Body of pancreas (tissue), 4 donors: ENCODE data around the gene ZNF816. TPM values are rescaled to one million over a fixed set of nuclear protein-coding genes. Genes with fewer than 3 reads are reported as not detected.
A peak's percentile ranks its signal among the peaks of the same experiment; 100 is the strongest.

ENCODE experiments used
- ATAC-seq: fragments of 150-250 bp; one replicate; pipeline ENCODE4 v1.9.1; 2016
- DNase-seq, 4 donors: peaks; one replicate each; pipeline ENCODE4 v3.0.0-alpha.2; 2019
- H3K27ac ChIP-seq, 4 donors: fragments of 200-600 bp; sonication (generic); 1 replicate in 3 of 4; 2 replicates in 1 of 4; pipeline versions ENCODE4 v1.5.1 to v1.6.1; 2016 to 2019; ENCODE audit warnings: mild to moderate bottlenecking in 1 of 4, mixed read lengths in 1 of 4, moderate library complexity in 1 of 4
- H3K27me3 ChIP-seq, 2 donors: fragments of 200-600 bp; sonication (generic); one replicate each; pipeline ENCODE4 v1.6.0; 2016; ENCODE audit warnings: mild to moderate bottlenecking in 1 of 2
- H3K36me3 ChIP-seq, 2 donors: fragments of 200-600 bp; sonication (generic); replicated peaks in 1 of 2; 2 replicates each; pipeline ENCODE4 v1.5.1; 2016; ENCODE audit warnings: low read depth in 2 of 2; ENCODE audit not compliant: insufficient read depth in 1 of 2
- H3K4me1 ChIP-seq: fragments of 200-600 bp; sonication (generic); one replicate; pipeline ENCODE4 v1.6.0; 2016
- H3K4me3 ChIP-seq, 2 donors: fragments of 200-600 bp; sonication (generic); 1 replicate in 1 of 2; 2 replicates in 1 of 2; pipeline ENCODE4 v1.5.1; 2016 to 2019
- H3K9me3 ChIP-seq, 3 donors: fragments of 200-600 bp; sonication (generic); 1 replicate in 2 of 3; 2 replicates in 1 of 3; pipeline ENCODE4 v1.5.1; 2016
- POLR2A ChIP-seq, 3 donors: fragments of 450-650 bp; IDR thresholded peaks; one replicate each; pipeline ENCODE4 v1.6.1; 2016; ENCODE audit warnings: antibody characterized with exemption in 3 of 3, mild to moderate bottlenecking in 2 of 3
- WGBS, 2 donors: methylation state at CpG; one replicate each; pipeline ENCODE4 v1.1.5; 2017; 5-methylcytosine and 5-hydroxymethylcytosine counted together
- intact Hi-C: fragments of 100-400 bp; cut with DNase I; formaldehyde crosslinking; loops from one replicate; pipeline ENCODE4 v1.15.1; 2023
- total RNA-seq, 2 donors: library from RNA; depleted of rRNA; stranded (reverse); fragments of >200 nt; gene quantifications; one replicate each; pipeline ENCODE4 v1.1.0, GENCODE V29; 2016
- TF ChIP-seq, protein P1 (sequence below), 7 experiments: fragments of 450-650 bp in 4 of 7; fragments of 200-600 bp in 3 of 7; sonication (generic) in 3 of 7; IDR thresholded peaks; one replicate each; pipeline ENCODE4 v1.5.1; 2016 to 2019; ENCODE audit warnings: antibody characterized with exemption in 7 of 7

The ZNF816 gene
- total RNA-seq = 1 to 10 TPM; 4.9 to 7.5 TPM

DNA sequence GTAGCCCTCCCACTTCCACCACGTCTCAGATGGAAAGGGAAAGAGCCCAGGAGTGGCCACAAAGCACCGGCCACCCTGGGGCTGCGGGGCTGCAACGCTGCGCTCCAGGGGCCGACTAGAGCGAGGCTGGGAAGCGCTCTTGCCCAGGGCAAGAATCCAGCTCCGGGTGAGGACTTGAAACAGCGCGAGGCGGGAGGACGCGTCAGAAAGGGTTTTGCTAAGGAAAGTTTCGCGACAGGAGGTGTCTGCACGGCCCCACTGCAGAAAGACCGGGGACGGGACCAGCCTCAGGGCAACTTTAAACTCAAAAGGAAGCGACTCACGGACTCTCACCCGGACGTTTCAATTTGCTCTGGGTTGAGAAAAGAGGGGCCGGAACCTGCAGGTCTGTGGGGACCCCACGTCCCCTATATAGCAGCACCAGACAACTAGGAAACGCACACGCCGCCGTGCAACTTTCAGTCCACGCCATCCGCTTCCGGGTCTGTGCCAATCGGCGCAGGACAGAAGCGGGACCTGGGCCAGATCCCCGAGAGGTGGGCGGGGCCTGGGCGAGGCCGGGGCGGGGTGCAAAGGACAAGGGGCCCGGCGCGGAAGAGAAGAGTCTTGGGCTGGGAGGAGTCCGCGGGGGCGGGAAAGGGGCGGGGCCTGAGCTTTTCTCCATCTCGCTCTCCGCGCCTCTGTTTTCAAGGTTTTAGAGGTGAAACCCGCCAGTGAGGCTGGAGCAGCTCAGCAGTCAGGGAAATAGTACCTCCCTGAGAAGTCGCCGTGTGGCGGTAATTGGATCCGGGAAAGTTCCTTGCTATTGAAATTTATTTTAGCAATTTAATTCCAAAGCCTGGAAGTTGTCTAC lies at the start of gene ZNF816:
ZNF816 (minus strand) TSS at position 488 of the 853 bp plus-strand sequence. CDS start 6,792 bp downstream, outside the sequence.
- Histone ChIP-seq H3K27me3 (no peaks in the 10 kb centered on the region), H3K9me3 (peaks cover 0 to 25% (median 0%) of the 10 kb centered on the region in 3 donors), H3K4me1 (peaks cover 22% of the 10 kb centered on the region), H3K4me3 (peak within 1 kb of the TSS; percentile 41 to 67), H3K27ac (peak within 1 kb of the TSS; percentile 67 to 86 (median 76)), H3K36me3 (no peaks in the 10 kb centered on the region)
- 0% methylated on average over 44 to 55 of the region's 55 CpGs for WGBS, 2 donors
- peak; percentile 98 to 99 (median 98) for DNase-seq
- intact Hi-C loops = no loop called here
- TF ChIP-seq, protein P1, sequence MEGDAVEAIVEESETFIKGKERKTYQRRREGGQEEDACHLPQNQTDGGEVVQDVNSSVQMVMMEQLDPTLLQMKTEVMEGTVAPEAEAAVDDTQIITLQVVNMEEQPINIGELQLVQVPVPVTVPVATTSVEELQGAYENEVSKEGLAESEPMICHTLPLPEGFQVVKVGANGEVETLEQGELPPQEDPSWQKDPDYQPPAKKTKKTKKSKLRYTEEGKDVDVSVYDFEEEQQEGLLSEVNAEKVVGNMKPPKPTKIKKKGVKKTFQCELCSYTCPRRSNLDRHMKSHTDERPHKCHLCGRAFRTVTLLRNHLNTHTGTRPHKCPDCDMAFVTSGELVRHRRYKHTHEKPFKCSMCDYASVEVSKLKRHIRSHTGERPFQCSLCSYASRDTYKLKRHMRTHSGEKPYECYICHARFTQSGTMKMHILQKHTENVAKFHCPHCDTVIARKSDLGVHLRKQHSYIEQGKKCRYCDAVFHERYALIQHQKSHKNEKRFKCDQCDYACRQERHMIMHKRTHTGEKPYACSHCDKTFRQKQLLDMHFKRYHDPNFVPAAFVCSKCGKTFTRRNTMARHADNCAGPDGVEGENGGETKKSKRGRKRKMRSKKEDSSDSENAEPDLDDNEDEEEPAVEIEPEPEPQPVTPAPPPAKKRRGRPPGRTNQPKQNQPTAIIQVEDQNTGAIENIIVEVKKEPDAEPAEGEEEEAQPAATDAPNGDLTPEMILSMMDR (IDR thresholded peaks at IDR 0.05) = no peak
- peak; percentile 36 to 77 (median 74) for TF ChIP-seq POLR2A (IDR thresholded peaks at IDR 0.05)
- ATAC-seq = peak; percentile 99

DNA sequence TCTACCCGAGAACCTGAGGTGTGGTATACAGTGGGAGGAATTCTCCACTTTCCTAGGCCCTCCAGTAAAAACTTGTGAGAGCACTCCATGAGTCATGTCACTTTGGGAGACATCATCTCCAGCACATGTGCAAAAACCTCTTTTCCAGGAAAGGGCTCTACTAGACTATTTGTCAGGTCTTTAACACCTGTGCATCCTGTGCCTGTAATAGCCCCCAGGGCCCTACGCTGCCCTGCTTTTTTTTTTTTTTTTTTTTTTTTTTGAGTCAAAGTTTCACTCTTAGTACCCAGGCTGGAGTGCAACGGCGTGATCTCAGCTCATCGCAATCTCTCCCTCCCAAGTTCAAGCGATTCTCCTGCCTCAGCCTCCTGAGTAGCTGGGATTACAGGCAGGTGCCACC lies 49.3 kb upstream of the ZNF816 start:
- WGBS, 2 donors = 78 to 84% methylated on average over 6 of the region's 6 CpGs

DNA sequence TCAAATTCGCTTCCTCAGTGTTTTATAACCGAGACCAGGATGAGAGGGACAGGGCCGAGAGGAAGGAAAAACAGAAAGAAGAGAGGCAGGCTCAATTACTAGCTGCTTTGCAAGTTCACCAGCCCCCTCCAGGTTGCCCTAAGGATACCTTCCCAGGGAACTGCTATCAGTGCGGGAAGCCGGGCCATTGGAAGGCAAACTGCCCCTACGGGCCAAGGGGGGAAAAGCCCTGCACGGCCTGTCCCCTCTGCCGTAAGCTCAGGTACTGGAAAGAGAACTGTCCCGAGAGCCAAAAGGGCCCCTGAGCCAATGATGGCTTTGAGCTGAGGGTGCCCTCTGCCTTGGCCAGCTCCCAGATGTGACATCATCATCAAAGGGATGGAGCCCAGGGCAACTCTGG lies 47.8 kb upstream of the ZNF816 start:
- H3K9me3 ChIP-seq = peaks cover 0 to 5% (median 0%) of the 10 kb centered on the region in 3 donors
- H3K4me1 ChIP-seq = no peaks in the 10 kb centered on the region
- 26 to 48% methylated on average over 7 to 9 of the region's 9 CpGs for WGBS, 2 donors
- H3K4me3 ChIP-seq = no peak overlapping the region
- no peak overlapping the region for H3K27ac ChIP-seq
- no peaks in the 10 kb centered on the region for H3K27me3 ChIP-seq
- DNase-seq = no peak
- H3K36me3 ChIP-seq = no peaks in the 10 kb centered on the region
- intact Hi-C loops = no loop called here
- TF ChIP-seq, protein P1 (IDR thresholded peaks at IDR 0.05) = no peak
- TF ChIP-seq POLR2A (IDR thresholded peaks at IDR 0.05) = no peak
- no peak for ATAC-seq

More for the DNA sequence above, 49.3 kb upstream of the ZNF816 start:
- intact Hi-C loops = no loop called here
- Histone ChIP-seq H3K4me1 (no peaks in the 10 kb centered on the region), H3K27ac (no peak overlapping the region), H3K36me3 (no peaks in the 10 kb centered on the region), H3K27me3 (no peaks in the 10 kb centered on the region), H3K9me3 (peaks cover 0 to 7% (median 0%) of the 10 kb centered on the region in 3 donors), H3K4me3 (no peak overlapping the region)
- no peak for TF ChIP-seq POLR2A (IDR thresholded peaks at IDR 0.05)
- TF ChIP-seq, protein P1 (IDR thresholded peaks at IDR 0.05) = no peak
- DNase-seq (no peak), ATAC-seq (no peak)

DNA sequence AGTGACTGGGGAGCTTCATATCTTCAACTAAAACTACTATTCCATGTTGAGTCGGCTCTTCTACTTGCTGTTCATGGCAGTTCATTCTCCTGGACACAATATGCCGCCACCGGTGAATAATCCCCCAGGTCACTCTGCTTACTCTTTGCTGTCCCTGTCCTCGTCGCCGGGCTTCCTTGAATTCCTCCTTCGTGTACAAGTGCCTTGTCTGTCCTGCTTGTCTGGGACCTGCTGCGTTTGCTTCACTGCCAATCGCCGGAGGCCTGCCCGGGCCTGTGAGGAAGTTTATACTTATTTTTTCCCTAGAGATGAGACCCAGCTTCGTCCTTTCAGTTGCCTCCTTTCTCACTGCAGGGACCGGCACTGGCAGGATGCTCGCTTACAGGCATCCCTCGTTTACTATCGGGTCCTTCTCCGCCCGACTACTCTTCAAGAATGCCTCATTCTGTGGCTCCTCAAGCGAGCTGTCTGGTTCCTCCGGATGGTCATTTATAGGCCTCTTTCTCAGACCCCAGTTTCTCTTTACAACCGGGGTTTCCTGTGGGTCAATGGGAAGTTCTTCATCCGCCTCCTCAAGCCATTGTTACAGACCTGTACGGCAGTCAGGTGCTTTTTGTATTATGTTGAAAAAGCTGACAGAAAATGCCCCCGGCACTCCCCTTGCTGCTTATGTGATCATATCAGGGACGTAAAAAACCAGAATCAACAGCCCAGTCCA lies 45.5 kb upstream of the ZNF816 start:
- no peak overlapping the region for H3K27ac ChIP-seq
- no peaks in the 10 kb centered on the region for H3K36me3 ChIP-seq
- no peak for ATAC-seq
- 73 to 83% methylated on average over 25 of the region's 25 CpGs for WGBS, 2 donors
- H3K4me3 ChIP-seq = no peak overlapping the region
- no peaks in the 10 kb centered on the region for H3K27me3 ChIP-seq
- intact Hi-C loops = no loop called here
- H3K9me3 ChIP-seq = no peaks in the 10 kb centered on the region
- no peak for DNase-seq
- TF ChIP-seq, protein P1 (IDR thresholded peaks at IDR 0.05) = no peak
- TF ChIP-seq POLR2A (IDR thresholded peaks at IDR 0.05) = no peak
- no peaks in the 10 kb centered on the region for H3K4me1 ChIP-seq
